HCT116 (cell line): ENCODE measurements around the gene ELF1. TPM values are rescaled to one million over a fixed set of nuclear protein-coding genes. Genes with fewer than 3 reads are reported as not detected.

Experiments used
- ATAC-seq: fragments of 200-7000 bp; cut with Tn5 transposase; 2 replicates; pipeline ENCODE4 v1.9.1; 2020; ENCODE audit warnings: mild to moderate bottlenecking, moderate library complexity
- BruUV-seq: library from RNA; stranded (reverse); fragments of 400-500 nt; replicated peaks from 2 replicates; lab custom pipeline; 2021; lab: Mats Ljungman, UMichigan
- CTCF ChIA-PET: fragments of 300-600 bp; sonication (Branson Sonifier 250); formaldehyde crosslinking; loops from one replicate; lab custom pipeline; 2021; ENCODE audit warnings: antibody characterized with exemption; lab: Charles Lee
- POLR2A ChIA-PET: fragments of 300-600, 350-600 bp; sonication (Branson Sonifier 250); formaldehyde crosslinking; loops from one replicate; lab custom pipeline; 2021; ENCODE audit warnings: antibody characterized with exemption; lab: Charles Lee
- RAD21 ChIA-PET, 2 experiments: fragments of 300-600 bp; sonication (Branson Sonifier 250); formaldehyde crosslinking; loops; one replicate each; lab custom pipeline; 2023; ENCODE audit warnings: low total read pairs in 2 of 2; ENCODE audit not compliant: uncharacterized antibody in 2 of 2, unreplicated experiment in 2 of 2, low non-redundant PET in 1 of 2; lab: Charles Lee
- DNase-seq: peaks from one replicate; pipeline ENCODE4 v3.0.0-alpha.2; 2010; ENCODE audit warnings: low read depth, low spot score
- H2AFZ ChIP-seq: fragments of 200-600 bp; shearing (Covaris generic), sonication (generic); 2 replicates; pipeline ENCODE4 v1.6.1; 2017; ENCODE audit warnings: low read depth, mixed run types, mixed read lengths, antibody characterized with exemption, low read length; ENCODE audit not compliant: poor library complexity, severe bottlenecking
- H3K27ac ChIP-seq: 2 replicates; pipeline ENCODE4 v1.5.1; 2012; ENCODE audit warnings: low read depth, low read length
- H3K27me3 ChIP-seq: fragments of 200-600 bp; sonication (generic); 2 replicates; pipeline ENCODE4 v1.6.1; 2016; ENCODE audit warnings: mixed run types, low read length, mixed read lengths; ENCODE audit not compliant: insufficient read depth
- H3K36me3 ChIP-seq, 2 experiments: fragments of 200-500 bp in 1 of 2; fragments of 200-600 bp in 1 of 2; sonication (Bioruptor generic) in 1 of 2; sonication (generic) in 1 of 2; 2 replicates each; pipeline versions ENCODE4 v1.5.1 to v1.6.1; 2014 to 2016; ENCODE audit warnings: low read length in 2 of 2, inconsistent platforms in 1 of 2, mixed read lengths in 1 of 2, mixed run types in 1 of 2; ENCODE audit not compliant: insufficient read depth in 2 of 2, control insufficient read depth in 1 of 2
- H3K4me1 ChIP-seq, 2 experiments: fragments of 200-600 bp in 1 of 2; sonication (generic) in 1 of 2; 2 replicates each; pipeline versions ENCODE4 v1.5.1 to v1.6.1; 2012 to 2017; ENCODE audit warnings: low read length in 2 of 2, inconsistent platforms in 1 of 2, mild to moderate bottlenecking in 1 of 2, mixed read lengths in 1 of 2, mixed run types in 1 of 2, moderate library complexity in 1 of 2; ENCODE audit not compliant: insufficient read depth in 2 of 2, control insufficient read depth in 1 of 2
- H3K4me2 ChIP-seq: fragments of 200-600 bp; sonication (generic); 2 replicates; pipeline ENCODE4 v1.6.1; 2017; ENCODE audit warnings: mixed run types, low read length, mixed read lengths
- H3K4me3 ChIP-seq, 2 experiments: fragments of 200-600 bp in 1 of 2; sonication (generic) in 1 of 2; replicated peaks in 1 of 2; 2 replicates each; pipeline ENCODE4 v1.5.1; 2011 to 2016; ENCODE audit warnings: low read length in 2 of 2, control low read depth in 1 of 2, low read depth in 1 of 2, mild to moderate bottlenecking in 1 of 2, mixed read lengths in 1 of 2, mixed run types in 1 of 2
- H3K79me2 ChIP-seq: fragments of 200-600 bp; sonication (generic); 2 replicates; pipeline ENCODE4 v1.6.1; 2017; ENCODE audit warnings: mild to moderate bottlenecking, mixed run types, low read length, moderate library complexity, mixed read lengths; ENCODE audit not compliant: insufficient read depth
- H3K9ac ChIP-seq: fragments of 200-600 bp; sonication (generic); 2 replicates; pipeline ENCODE4 v1.6.1; 2016; ENCODE audit warnings: low read length, mixed read lengths
- H3K9me2 ChIP-seq: fragments of 200-600 bp; sonication (generic), shearing (Covaris generic); 2 replicates; pipeline ENCODE4 v1.6.1; 2017; ENCODE audit warnings: mixed run types, mild to moderate bottlenecking, moderate library complexity; ENCODE audit not compliant: insufficient read depth
- H3K9me3 ChIP-seq, 2 experiments: fragments of 200-500 bp in 1 of 2; fragments of 200-600 bp in 1 of 2; sonication (Bioruptor generic) in 1 of 2; sonication (generic) in 1 of 2; 2 replicates each; pipeline ENCODE4 v1.6.1; 2014 to 2017; ENCODE audit warnings: low read length in 2 of 2, mixed read lengths in 2 of 2, inconsistent platforms in 1 of 2, low read depth in 1 of 2, mild to moderate bottlenecking in 1 of 2, mixed run types in 1 of 2, moderate library complexity in 1 of 2; ENCODE audit not compliant: control insufficient read depth in 1 of 2, insufficient read depth in 1 of 2
- H4K20me1 ChIP-seq: fragments of 200-600 bp; sonication (generic), shearing (Covaris generic); 2 replicates; pipeline ENCODE4 v1.6.1; 2017; ENCODE audit warnings: mixed run types, mild to moderate bottlenecking, moderate library complexity; ENCODE audit not compliant: insufficient read depth
- CBX3 ChIP-seq: IDR thresholded peaks from 2 replicates; pipeline ENCODE4 v1.6.1; 2012; ENCODE audit warnings: low read depth
- EGR1 ChIP-seq: IDR thresholded peaks from 2 replicates; pipeline ENCODE4 v1.6.1; 2012; ENCODE audit warnings: low read depth
- EZH2 ChIP-seq: fragments of 200-600 bp; sonication (generic); IDR thresholded peaks from 2 replicates; pipeline ENCODE4 v1.6.1; 2017; ENCODE audit warnings: antibody characterized with exemption, mixed run types
- FOSL1 ChIP-seq: IDR thresholded peaks from 2 replicates; pipeline ENCODE4 v1.6.1; 2012; ENCODE audit warnings: low read depth
- POLR2A ChIP-seq: IDR thresholded peaks from 2 replicates; pipeline ENCODE4 v1.7.0; 2011; ENCODE audit warnings: borderline replicate concordance; ENCODE audit not compliant: insufficient read depth, insufficient read length; ENCODE audit errors: extremely low read depth
- POLR2AphosphoS5 ChIP-seq: IDR thresholded peaks from 2 replicates; pipeline ENCODE4 v1.6.1; 2011; ENCODE audit warnings: mild to moderate bottlenecking, low read depth, low read length, moderate library complexity
- SRF ChIP-seq: IDR thresholded peaks from 2 replicates; pipeline ENCODE4 v1.6.1; 2012; ENCODE audit warnings: low read depth
- YY1 ChIP-seq: IDR thresholded peaks from 2 replicates; pipeline ENCODE4 v1.6.1; 2011; ENCODE audit warnings: low read length, low read depth, moderate library complexity, mild to moderate bottlenecking; ENCODE audit not compliant: insufficient replicate concordance; ENCODE audit errors: extremely low read depth
- ZFX ChIP-seq: fragments of 450-650 bp; IDR thresholded peaks from 2 replicates; pipeline ENCODE4 v1.6.1; 2017
- ZNF274 ChIP-seq: fragments of 200-500 bp; sonication (Bioruptor generic); IDR thresholded peaks from 2 replicates; pipeline ENCODE4 v1.6.1; 2014; ENCODE audit warnings: mild to moderate bottlenecking, low read depth, low read length, inconsistent platforms
- intact Hi-C: fragments of 100-400 bp; cut with micrococcal nuclease; formaldehyde crosslinking; loops from 2 replicates; pipeline ENCODE4 v1.10.0; 2022
- total RNA-seq: library from RNA; stranded (reverse); gene quantifications from one replicate; pipeline ENCODE4 v1.2.1, GENCODE V29; 2021; ENCODE audit not compliant: unreplicated experiment
- TF ChIP-seq, protein P1 (sequence below), 3 experiments: fragments of 200-600 bp in 1 of 3; sonication (generic) in 1 of 3; IDR thresholded peaks in 2 of 3; conservative IDR thresholded peaks in 1 of 3; 2 replicates each; pipeline ENCODE4 v1.5.1; 2012 to 2017; ENCODE audit warnings: low read depth in 2 of 3, low read length in 2 of 3, antibody characterized with exemption in 1 of 3, borderline replicate concordance in 1 of 3, control low read depth in 1 of 3, mild to moderate bottlenecking in 1 of 3, mixed read lengths in 1 of 3, mixed run types in 1 of 3, moderate library complexity in 1 of 3; ENCODE audit not compliant: insufficient read depth in 1 of 3
- TF ChIP-seq, protein P2 (sequence below): IDR thresholded peaks from 2 replicates; pipeline ENCODE4 v1.6.1; 2012; ENCODE audit warnings: low read depth
- TF ChIP-seq, protein P3 (sequence below): IDR thresholded peaks from 2 replicates; pipeline ENCODE4 v1.6.1; 2012

Gene ELF1
- total RNA-seq, 1 experiment from 2014 or later, result 30.0 TPM

- RAD21 ChIA-PET, result interaction anchor here in 1 of 2 experiments (1.3 kb wide), 1 partner anchor 173 kb away, joined by 3 read pairs; no protein-coding TSS in a partner anchor
- Histone ChIP-seq H2AFZ (no peak overlapping the region), H4K20me1 (no peaks in the 10 kb centered on the region), H3K4me2 (peak overlapping the region; percentile 24; the same call in 1 of the 2 replicates), H3K4me3 (no peak overlapping the region), H3K4me1 (peaks cover 30 to 53% of the 10 kb centered on the region in 2 experiments), H3K9ac (no peak overlapping the region), H3K27me3 (no peaks in the 10 kb centered on the region), H3K79me2 (peaks cover 54% of the 10 kb centered on the region), H3K27ac (no peak overlapping the region; the same call in 1 of the 2 replicates), H3K9me2 (no peaks in the 10 kb centered on the region), H3K9me3 (no peaks in the 10 kb centered on the region), H3K36me3 (no peaks in the 10 kb centered on the region)
- CTCF ChIA-PET, result interaction anchor here (1.1 to 3.0 kb wide), 10 partner anchors 10 to 598 kb away, joined by 3 to 11 read pairs (median 5); partner anchors contain the start of gene SLC25A15
- BruUV-seq, result no TSS peak
- ATAC-seq (peak; percentile 63; the same call in 1 of the 2 replicates), DNase-seq (no peak)
- intact Hi-C loops, result loop anchor here (5.0 to 10.0 kb wide), 2 partner anchors 80 to 168 kb away; no protein-coding TSS in a partner anchor
- POLR2A ChIA-PET, result no interaction called here
- no peak for TF ChIP-seq POLR2A
- TF ChIP-seq, protein P1, sequence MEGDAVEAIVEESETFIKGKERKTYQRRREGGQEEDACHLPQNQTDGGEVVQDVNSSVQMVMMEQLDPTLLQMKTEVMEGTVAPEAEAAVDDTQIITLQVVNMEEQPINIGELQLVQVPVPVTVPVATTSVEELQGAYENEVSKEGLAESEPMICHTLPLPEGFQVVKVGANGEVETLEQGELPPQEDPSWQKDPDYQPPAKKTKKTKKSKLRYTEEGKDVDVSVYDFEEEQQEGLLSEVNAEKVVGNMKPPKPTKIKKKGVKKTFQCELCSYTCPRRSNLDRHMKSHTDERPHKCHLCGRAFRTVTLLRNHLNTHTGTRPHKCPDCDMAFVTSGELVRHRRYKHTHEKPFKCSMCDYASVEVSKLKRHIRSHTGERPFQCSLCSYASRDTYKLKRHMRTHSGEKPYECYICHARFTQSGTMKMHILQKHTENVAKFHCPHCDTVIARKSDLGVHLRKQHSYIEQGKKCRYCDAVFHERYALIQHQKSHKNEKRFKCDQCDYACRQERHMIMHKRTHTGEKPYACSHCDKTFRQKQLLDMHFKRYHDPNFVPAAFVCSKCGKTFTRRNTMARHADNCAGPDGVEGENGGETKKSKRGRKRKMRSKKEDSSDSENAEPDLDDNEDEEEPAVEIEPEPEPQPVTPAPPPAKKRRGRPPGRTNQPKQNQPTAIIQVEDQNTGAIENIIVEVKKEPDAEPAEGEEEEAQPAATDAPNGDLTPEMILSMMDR (IDR thresholded peaks at IDR 0.05 in 2 of 3, conservative IDR thresholded peaks at IDR 0.05 in 1 of 3; ENCODE audit: borderline replicate concordance in 1 of 3, insufficient read depth in 1 of 3, low read depth in 2 of 3, low read length in 2 of 3), result peak in 2 of 3 experiments; percentile 42 to 71; a peak in 3 of 6 replicates
Observed at GRCh38 chr13:41054212-41054877, 35.2 kb upstream of the ELF1 start.

GRCh38 chr13:41053384-41053826, 34.3 kb upstream of the ELF1 start:
- H3K4me3 ChIP-seq, result no peak overlapping the region
- H3K9me3 ChIP-seq, result no peaks in the 10 kb centered on the region
- CTCF ChIA-PET, result interaction anchor here (1.3 to 3.0 kb wide), 5 partner anchors 15 to 599 kb away, joined by 4 to 11 read pairs (median 6); partner anchors contain the start of gene SLC25A15
- H2AFZ ChIP-seq, result no peak overlapping the region
- H4K20me1 ChIP-seq, result no peaks in the 10 kb centered on the region
- no peak overlapping the region for H3K9ac ChIP-seq
- peaks cover 45% of the 10 kb centered on the region for H3K79me2 ChIP-seq
- peaks cover 27 to 44% of the 10 kb centered on the region in 2 experiments for H3K4me1 ChIP-seq
- H3K27me3 ChIP-seq, result no peaks in the 10 kb centered on the region
- no peaks in the 10 kb centered on the region for H3K9me2 ChIP-seq
- no TSS peak for BruUV-seq
- POLR2A ChIA-PET, result no interaction called here
- no peak overlapping the region; the same call in 1 of the 2 replicates for H3K4me2 ChIP-seq
- no peak overlapping the region for H3K27ac ChIP-seq
- no peak for DNase-seq
- RAD21 ChIA-PET, result no interaction called here
- no peak for ATAC-seq
- no peaks in the 10 kb centered on the region for H3K36me3 ChIP-seq
- intact Hi-C loops, result loop anchor here (5.0 to 10.0 kb wide), 2 partner anchors 79 to 169 kb away; no protein-coding TSS in a partner anchor
- no peak for TF ChIP-seq YY1
- no peak for TF ChIP-seq POLR2AphosphoS5
- no peak for TF ChIP-seq EZH2
- no peak for TF ChIP-seq ZFX
- TF ChIP-seq, protein P2, sequence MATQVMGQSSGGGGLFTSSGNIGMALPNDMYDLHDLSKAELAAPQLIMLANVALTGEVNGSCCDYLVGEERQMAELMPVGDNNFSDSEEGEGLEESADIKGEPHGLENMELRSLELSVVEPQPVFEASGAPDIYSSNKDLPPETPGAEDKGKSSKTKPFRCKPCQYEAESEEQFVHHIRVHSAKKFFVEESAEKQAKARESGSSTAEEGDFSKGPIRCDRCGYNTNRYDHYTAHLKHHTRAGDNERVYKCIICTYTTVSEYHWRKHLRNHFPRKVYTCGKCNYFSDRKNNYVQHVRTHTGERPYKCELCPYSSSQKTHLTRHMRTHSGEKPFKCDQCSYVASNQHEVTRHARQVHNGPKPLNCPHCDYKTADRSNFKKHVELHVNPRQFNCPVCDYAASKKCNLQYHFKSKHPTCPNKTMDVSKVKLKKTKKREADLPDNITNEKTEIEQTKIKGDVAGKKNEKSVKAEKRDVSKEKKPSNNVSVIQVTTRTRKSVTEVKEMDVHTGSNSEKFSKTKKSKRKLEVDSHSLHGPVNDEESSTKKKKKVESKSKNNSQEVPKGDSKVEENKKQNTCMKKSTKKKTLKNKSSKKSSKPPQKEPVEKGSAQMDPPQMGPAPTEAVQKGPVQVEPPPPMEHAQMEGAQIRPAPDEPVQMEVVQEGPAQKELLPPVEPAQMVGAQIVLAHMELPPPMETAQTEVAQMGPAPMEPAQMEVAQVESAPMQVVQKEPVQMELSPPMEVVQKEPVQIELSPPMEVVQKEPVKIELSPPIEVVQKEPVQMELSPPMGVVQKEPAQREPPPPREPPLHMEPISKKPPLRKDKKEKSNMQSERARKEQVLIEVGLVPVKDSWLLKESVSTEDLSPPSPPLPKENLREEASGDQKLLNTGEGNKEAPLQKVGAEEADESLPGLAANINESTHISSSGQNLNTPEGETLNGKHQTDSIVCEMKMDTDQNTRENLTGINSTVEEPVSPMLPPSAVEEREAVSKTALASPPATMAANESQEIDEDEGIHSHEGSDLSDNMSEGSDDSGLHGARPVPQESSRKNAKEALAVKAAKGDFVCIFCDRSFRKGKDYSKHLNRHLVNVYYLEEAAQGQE, result no peak
- no peak for TF ChIP-seq EGR1
- no peak for TF ChIP-seq POLR2A
- TF ChIP-seq FOSL1, result no peak
- TF ChIP-seq, protein P3, sequence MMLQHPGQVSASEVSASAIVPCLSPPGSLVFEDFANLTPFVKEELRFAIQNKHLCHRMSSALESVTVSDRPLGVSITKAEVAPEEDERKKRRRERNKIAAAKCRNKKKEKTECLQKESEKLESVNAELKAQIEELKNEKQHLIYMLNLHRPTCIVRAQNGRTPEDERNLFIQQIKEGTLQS, result no peak
- no peak for TF ChIP-seq CBX3
- no peak for TF ChIP-seq SRF
- no peak for TF ChIP-seq ZNF274
